ENCODE measurements around the gene EIF4E3. TPM values are rescaled to one million over a fixed set of nuclear protein-coding genes. Genes with fewer than 3 reads are reported as not detected.

EIF4E3 gene
- total and polyA plus RNA-seq, 7 donors: 10.3 to 60.1 (median 48.6) TPM

- intact Hi-C loops (cut with DNase I): no loop called here
- no peaks in the 10 kb centered on the region for H3K9me3 ChIP-seq
- no peak for TF ChIP-seq CTCF (IDR thresholded peaks at IDR 0.05)
- H3K27me3 ChIP-seq (ENCODE audit: insufficient read depth in 3 of 3, low read length in 2 of 3): peaks cover 0 to 39% (median 0%) of the 10 kb centered on the region in 3 donors
- DNase-seq: no peak
- no peak overlapping the region for H3K27ac ChIP-seq
- ATAC-seq: no peak
- 90 to 95% (median 93%) methylated on average over 1 of the region's 1 CpG for whole genome bisulfite sequencing, 3 donors
- H3K36me3 ChIP-seq (ENCODE audit: insufficient read depth in 1 of 2, low read depth in 1 of 2): no peaks in the 10 kb centered on the region
- H3K4me1 ChIP-seq: no peaks in the 10 kb centered on the region
- H3K4me3 ChIP-seq: no peak overlapping the region
Measured at GRCh38 chr3:71760140-71760539, 34.9 kb upstream of the EIF4E3 start.

- Histone ChIP-seq H3K4me1 (no peaks in the 10 kb centered on the region), H3K9me3 (no peaks in the 10 kb centered on the region), H3K27ac (no peak overlapping the region), H3K4me3 (no peak overlapping the region), H3K27me3 (ENCODE audit: insufficient read depth in 3 of 3, low read length in 2 of 3) (peaks cover 0 to 46% (median 3%) of the 10 kb centered on the region in 3 donors), H3K36me3 (ENCODE audit: insufficient read depth in 1 of 2, low read depth in 1 of 2) (no peaks in the 10 kb centered on the region)
- intact Hi-C loops (cut with DNase I): no loop called here
- ATAC-seq (no peak), DNase-seq (no peak)
- 72 to 79% (median 73%) methylated on average over 5 of the region's 5 CpGs for whole genome bisulfite sequencing, 3 donors
- TF ChIP-seq CTCF (IDR thresholded peaks at IDR 0.05): no peak
Measured at GRCh38 chr3:71759401-71759800, 34.2 kb upstream of the EIF4E3 start.

- Histone ChIP-seq H3K36me3 (ENCODE audit: insufficient read depth in 1 of 2, low read depth in 1 of 2) (no peaks in the 10 kb centered on the region), H3K4me3 (no peak overlapping the region), H3K4me1 (no peaks in the 10 kb centered on the region), H3K27ac (no peak overlapping the region), H3K9me3 (no peaks in the 10 kb centered on the region), H3K27me3 (ENCODE audit: insufficient read depth in 3 of 3, low read length in 2 of 3) (peaks cover 0 to 51% (median 9%) of the 10 kb centered on the region in 3 donors)
- WGBS, 3 donors: 94 to 98% (median 96%) methylated on average over 2 of the region's 2 CpGs
- intact Hi-C loops (cut with DNase I): no loop called here
- DNase-seq (no peak), ATAC-seq (no peak)
- TF ChIP-seq CTCF (IDR thresholded peaks at IDR 0.05): no peak
Measured at GRCh38 chr3:71758091-71758490, 32.9 kb upstream of the EIF4E3 start.

GRCh38 chr3:71754610-71755253, 29.5 kb upstream of the EIF4E3 start:
- ATAC-seq: no peak
- peaks cover 0 to 47% (median 11%) of the 10 kb centered on the region in 3 donors for H3K27me3 ChIP-seq (ENCODE audit: insufficient read depth in 3 of 3, low read length in 2 of 3)
- H3K4me1 ChIP-seq: no peaks in the 10 kb centered on the region
- TF ChIP-seq CTCF (IDR thresholded peaks at IDR 0.05): no peak
- intact Hi-C loops (cut with DNase I): no loop called here
- H3K9me3 ChIP-seq: no peaks in the 10 kb centered on the region
- no peak for DNase-seq
- 20 to 27% (median 26%) methylated on average over 51 to 65 of the region's 65 CpGs for WGBS, 3 donors
- H3K36me3 ChIP-seq (ENCODE audit: insufficient read depth in 1 of 2, low read depth in 1 of 2): no peaks in the 10 kb centered on the region
- peak overlapping the region; percentile 61 for H3K4me3 ChIP-seq
- no peak overlapping the region for H3K27ac ChIP-seq
